ENCODE results near the gene INTS1. TPM values are rescaled to one million over a fixed set of nuclear protein-coding genes. Genes with fewer than 3 reads are reported as not detected.

The INTS1 gene
- total RNA-seq, 1 experiment from 2014 or later: 161 TPM

GRCh38 chr7:1501487-1502270 lies 2.5 kb downstream of the INTS1 start (continued):
- TF ChIP-seq FOXP4 (CRISPR knock-in tag; IDR thresholded peaks at IDR 0.05) (no peak), NR1H2 (CRISPR knock-in tag; IDR thresholded peaks at IDR 0.05) (no peak), ERG (CRISPR knock-in tag; IDR thresholded peaks at IDR 0.05) (no peak)
- TF ChIP-seq, protein P1, sequence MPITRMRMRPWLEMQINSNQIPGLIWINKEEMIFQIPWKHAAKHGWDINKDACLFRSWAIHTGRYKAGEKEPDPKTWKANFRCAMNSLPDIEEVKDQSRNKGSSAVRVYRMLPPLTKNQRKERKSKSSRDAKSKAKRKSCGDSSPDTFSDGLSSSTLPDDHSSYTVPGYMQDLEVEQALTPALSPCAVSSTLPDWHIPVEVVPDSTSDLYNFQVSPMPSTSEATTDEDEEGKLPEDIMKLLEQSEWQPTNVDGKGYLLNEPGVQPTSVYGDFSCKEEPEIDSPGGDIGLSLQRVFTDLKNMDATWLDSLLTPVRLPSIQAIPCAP (CRISPR knock-in tag; IDR thresholded peaks at IDR 0.05): no peak
- TF ChIP-seq, protein P2, sequence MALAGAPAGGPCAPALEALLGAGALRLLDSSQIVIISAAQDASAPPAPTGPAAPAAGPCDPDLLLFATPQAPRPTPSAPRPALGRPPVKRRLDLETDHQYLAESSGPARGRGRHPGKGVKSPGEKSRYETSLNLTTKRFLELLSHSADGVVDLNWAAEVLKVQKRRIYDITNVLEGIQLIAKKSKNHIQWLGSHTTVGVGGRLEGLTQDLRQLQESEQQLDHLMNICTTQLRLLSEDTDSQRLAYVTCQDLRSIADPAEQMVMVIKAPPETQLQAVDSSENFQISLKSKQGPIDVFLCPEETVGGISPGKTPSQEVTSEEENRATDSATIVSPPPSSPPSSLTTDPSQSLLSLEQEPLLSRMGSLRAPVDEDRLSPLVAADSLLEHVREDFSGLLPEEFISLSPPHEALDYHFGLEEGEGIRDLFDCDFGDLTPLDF (CRISPR knock-in tag; IDR thresholded peaks at IDR 0.05): no peak

DNA sequence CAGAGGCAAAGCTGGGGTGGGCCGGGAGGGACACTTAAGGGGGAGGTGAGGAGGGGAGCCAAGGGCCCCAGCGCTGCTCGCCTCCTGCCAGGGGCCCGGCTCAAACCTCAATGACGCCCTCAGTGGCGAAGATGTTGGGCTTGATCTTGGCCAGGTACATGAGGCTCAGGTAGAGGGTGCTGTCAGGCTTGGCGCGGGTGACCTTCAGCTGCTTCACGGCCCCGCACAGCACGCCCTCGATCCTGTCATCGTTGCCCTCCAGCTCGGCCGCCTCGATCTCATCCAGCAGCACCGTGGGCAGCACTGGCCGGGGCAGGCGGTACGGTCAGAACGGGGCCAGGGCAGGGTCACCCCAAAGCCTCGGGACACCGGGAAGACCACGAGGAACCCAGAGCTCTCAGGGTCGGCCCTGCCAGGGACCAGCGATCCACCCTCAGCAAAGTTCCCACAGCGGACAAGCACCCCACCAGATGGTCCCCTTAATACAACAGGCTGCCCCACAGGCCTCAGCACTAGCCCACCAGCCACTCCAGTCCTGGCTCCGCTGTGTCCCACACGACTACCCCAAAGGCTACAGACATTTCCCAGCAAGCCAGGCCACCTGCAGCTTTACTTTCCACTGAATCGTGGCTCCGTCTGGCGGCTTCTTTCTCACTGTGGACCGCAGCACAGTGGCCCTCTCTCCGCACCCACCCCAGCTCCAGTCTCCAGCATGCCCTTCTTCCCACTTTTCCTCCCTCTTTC lies 4.0 kb downstream of the INTS1 start:
- DNase-seq (ENCODE audit: low spot score) (no peak), ATAC-seq (no peak)
- TF ChIP-seq MYBL2 (CRISPR knock-in tag; IDR thresholded peaks at IDR 0.05) (no peak), ZNF671 (CRISPR knock-in tag; IDR thresholded peaks at IDR 0.05) (no peak), JAZF1 (CRISPR knock-in tag; IDR thresholded peaks at IDR 0.05) (no peak), USF2 (CRISPR knock-in tag; IDR thresholded peaks at IDR 0.05) (no peak), TP53 (CRISPR knock-in tag; IDR thresholded peaks at IDR 0.05) (no peak)
- TF ChIP-seq, protein P3, sequence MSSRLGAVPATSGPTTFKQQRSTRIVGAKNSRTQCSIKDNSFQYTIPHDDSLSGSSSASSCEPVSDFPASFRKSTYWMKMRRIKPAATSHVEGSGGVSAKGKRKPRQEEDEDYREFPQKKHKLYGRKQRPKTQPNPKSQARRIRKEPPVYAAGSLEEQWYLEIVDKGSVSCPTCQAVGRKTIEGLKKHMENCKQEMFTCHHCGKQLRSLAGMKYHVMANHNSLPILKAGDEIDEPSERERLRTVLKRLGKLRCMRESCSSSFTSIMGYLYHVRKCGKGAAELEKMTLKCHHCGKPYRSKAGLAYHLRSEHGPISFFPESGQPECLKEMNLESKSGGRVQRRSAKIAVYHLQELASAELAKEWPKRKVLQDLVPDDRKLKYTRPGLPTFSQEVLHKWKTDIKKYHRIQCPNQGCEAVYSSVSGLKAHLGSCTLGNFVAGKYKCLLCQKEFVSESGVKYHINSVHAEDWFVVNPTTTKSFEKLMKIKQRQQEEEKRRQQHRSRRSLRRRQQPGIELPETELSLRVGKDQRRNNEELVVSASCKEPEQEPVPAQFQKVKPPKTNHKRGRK (CRISPR knock-in tag; IDR thresholded peaks at IDR 0.05; ENCODE audit: borderline replicate concordance): no peak
- TF ChIP-seq, protein P4, sequence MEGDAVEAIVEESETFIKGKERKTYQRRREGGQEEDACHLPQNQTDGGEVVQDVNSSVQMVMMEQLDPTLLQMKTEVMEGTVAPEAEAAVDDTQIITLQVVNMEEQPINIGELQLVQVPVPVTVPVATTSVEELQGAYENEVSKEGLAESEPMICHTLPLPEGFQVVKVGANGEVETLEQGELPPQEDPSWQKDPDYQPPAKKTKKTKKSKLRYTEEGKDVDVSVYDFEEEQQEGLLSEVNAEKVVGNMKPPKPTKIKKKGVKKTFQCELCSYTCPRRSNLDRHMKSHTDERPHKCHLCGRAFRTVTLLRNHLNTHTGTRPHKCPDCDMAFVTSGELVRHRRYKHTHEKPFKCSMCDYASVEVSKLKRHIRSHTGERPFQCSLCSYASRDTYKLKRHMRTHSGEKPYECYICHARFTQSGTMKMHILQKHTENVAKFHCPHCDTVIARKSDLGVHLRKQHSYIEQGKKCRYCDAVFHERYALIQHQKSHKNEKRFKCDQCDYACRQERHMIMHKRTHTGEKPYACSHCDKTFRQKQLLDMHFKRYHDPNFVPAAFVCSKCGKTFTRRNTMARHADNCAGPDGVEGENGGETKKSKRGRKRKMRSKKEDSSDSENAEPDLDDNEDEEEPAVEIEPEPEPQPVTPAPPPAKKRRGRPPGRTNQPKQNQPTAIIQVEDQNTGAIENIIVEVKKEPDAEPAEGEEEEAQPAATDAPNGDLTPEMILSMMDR (IDR thresholded peaks at IDR 0.05): no peak
- Mint-ChIP-seq H3K27ac (no peak overlapping the region), H3K9me3 (no peaks in the 10 kb centered on the region), H3K4me1 (peaks cover 9% of the 10 kb centered on the region), H3K4me3 (no peak overlapping the region), H3K27me3 (ENCODE audit: low read depth) (no peaks in the 10 kb centered on the region), H3K36me3 (peaks cover 37% of the 10 kb centered on the region)
- CTCF ChIA-PET: no interaction called here
- POLR2A ChIA-PET: no interaction called here
